Sigmoid colon (tissue), 4 donors: ENCODE data around the gene NTM.

Source experiments
- CTCF ChIP-seq, 4 experiments: fragments of 450-650 bp in 3 of 4; fragments of 200-600 bp in 1 of 4; IDR thresholded peaks; one replicate each; pipeline ENCODE4 v1.5.1; 2016 to 2019; ENCODE audit warnings: antibody characterized with exemption in 4 of 4, mild to moderate bottlenecking in 3 of 4, moderate library complexity in 2 of 4
- POLR2A ChIP-seq, 2 donors: fragments of 450-650 bp; IDR thresholded peaks; one replicate each; pipeline ENCODE4 v1.6.1; 2016; ENCODE audit warnings: antibody characterized with exemption in 2 of 2, mild to moderate bottlenecking in 2 of 2, moderate library complexity in 2 of 2
- POLR2AphosphoS5 ChIP-seq, 4 donors: sonication (generic); formaldehyde crosslinking; IDR thresholded peaks; one replicate each; pipeline ENCODE4 v1.6.1; 2017; ENCODE audit warnings: antibody characterized with exemption in 4 of 4

GRCh38 chr11:131944736-131945135, 574.3 kb downstream of the NTM start:
- TF ChIP-seq POLR2AphosphoS5 (IDR thresholded peaks at IDR 0.05) (no peak), CTCF (IDR thresholded peaks at IDR 0.05) (no peak), POLR2A (IDR thresholded peaks at IDR 0.05) (no peak)
